Measurements from ENCODE around the gene PDE6D.

The PDE6D gene

DNA sequence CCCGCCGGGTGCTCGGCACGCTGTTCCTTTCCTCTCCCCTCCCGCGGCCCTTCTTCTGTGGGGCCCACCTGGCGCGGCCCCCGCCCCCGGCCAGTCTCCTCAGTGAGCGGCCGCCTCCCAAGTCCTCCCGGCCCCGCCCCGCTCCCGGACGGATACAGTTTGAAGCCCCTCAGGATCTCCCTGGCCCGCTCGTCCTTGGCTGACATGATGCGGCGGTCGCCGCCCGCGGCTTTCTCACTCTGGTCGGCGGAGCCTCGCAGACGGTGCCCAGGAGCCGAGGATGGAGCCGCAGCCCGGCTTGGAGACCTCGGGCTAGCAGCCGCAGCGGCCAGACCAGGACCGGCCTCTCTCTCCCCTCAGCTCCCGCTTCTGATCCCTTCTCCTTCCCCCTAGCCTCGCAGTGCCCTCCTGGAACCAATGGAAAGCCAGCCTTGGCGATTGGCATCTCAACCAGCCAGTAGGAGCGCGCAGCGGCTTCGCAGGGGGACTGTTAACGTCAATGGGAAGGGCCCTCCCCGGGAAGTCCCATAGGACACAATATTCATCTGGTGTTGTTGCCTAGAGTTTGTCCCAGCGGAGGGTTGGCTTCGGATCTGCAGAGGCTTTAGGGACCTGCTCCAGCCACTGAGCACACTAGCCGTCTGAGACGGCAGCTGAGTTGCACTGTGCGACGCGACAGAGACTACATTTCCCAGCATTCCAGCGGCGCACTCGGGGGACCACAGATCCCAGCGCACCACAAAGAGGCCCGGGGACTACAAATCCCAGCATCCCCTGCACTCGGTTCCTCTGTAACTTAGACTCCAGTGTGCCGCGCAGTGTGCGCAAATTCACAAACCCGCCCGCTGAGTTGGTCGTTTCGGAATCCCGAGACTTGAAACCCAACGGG is at the start of gene PDE6D:
Gene PDE6D, minus strand, starts transcription at position 374 of the 889 bp plus-strand sequence. Its CDS starts 168 bp downstream, at position 206.
- peak; percentile 99 for DNase-seq

DNA sequence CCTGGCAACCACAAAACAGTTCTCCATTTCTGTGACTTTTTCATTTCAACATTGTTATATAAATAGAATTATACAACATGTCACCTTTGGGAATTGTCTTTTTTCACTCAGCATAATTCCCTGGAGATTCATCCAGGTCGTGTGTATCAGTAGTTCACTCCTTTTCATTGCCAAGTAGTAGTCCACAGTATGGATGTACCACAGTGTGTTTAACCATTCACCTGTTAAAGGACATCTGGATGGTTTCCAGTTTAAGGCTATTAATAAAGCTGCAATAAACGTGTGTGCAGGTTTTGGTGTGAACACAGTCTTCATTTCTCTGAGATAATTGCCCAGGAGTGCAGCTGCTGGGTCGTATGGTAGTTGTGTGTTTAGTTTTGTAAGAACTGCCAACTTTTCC is 40.8 kb upstream of the PDE6D start:
- DNase-seq, result no peak

DNA sequence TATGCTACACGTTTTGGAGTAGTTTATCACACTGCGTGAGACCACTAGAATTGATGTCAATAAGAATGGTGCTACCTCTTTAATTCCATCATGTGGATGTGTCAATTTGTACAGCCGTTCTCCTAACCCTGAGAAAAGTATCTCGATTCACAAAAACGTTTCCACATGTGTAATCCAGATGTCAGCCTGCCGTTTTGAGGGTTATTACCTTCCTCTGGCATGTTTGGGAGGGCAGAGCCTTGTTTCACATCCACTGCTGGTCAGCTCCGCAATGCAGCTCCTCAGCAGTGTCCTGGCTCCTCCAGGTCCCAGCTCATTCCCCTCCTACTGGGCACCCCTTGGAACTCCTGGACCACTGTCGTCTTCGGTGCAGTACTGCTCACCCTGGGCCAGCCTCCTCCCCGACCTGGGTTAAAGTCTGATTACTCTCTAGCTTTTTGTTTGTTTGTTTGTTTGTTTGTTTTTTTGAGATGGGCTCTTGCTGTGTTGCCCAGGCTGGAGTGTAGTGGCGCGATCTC is 39.8 kb upstream of the PDE6D start:
- DNase-seq, result no peak

DNA sequence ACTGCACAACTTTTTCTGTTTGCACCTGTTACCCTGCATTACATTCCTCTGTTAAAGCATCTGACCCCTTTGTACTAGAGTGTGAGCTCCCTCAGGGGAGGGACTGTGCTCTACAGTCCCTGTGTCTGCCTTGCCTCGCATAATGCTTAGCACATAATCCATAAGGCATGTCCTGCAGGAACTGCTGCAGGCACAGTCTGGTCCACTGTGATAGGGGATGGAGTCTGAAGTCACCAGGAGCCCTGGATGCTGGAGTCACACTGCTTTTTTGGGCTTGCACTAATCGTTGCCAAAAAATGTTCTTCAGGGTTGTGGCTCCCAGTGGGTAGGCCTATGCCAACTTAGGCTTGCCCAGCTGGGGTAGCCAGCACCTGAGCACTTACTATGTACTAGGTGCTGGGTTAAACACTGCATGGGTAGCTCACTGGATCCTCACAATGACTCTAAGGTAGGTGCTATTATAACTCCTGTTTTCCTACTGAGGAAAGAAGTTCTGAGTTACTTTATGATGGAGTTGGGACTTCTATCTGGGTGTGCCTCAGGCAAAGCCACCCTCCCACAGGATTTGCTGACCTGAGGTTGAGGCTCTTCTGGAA is 38.5 kb upstream of the PDE6D start:
- DNase-seq, result no peak

DNA sequence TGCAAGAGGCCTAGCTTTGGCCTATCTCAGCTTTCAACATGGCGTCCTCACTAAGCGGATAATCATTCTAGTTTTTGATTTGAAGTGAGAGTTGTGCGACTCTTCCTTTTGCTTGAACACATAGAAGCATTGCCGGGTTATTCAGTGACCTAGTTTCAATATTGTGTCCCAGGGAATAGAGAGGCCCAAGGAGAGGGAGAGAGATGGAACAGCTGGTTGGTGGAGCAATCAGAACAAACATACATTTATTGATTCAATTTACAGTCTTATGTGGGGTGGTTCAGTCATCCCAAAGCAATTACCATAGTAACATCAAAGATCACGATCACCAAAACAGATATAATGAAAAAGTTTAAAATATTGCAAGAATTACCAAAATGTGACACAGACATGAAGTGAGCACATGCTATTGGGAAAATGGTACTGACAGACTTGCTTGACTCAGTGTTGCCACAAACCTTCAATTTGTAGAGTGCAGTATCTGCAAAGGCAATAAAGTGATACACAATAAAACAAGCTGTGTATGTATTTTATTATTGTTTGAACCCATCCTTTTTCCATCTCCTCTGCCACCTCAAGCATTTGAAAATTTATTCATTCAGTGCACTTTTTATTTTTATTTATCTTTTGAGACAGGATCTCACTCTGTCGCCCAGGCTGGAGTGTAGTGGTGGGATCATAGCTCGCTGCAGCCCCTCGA is 35.4 kb upstream of the PDE6D start:
- no peak for DNase-seq

DNA sequence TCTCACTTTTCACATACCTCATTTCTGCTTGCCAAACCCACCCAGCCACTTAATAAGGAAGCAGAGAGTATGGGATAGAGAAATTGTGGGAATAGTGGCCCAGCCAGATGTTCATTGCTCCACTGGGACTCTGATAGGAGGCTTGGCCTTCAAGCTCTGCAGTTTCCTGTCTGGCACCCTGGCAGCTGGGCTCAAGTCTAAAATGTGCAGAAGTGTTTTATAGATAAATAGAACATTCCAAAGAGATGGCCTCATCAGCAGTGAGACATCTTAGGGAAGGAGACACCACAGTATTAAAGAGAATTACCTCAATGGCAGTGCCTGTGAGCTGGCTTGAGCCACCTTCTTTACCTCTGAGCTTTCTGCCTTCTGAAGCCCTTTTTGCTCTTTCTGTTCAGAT is 29.8 kb upstream of the PDE6D start:
- no peak for DNase-seq

DNA sequence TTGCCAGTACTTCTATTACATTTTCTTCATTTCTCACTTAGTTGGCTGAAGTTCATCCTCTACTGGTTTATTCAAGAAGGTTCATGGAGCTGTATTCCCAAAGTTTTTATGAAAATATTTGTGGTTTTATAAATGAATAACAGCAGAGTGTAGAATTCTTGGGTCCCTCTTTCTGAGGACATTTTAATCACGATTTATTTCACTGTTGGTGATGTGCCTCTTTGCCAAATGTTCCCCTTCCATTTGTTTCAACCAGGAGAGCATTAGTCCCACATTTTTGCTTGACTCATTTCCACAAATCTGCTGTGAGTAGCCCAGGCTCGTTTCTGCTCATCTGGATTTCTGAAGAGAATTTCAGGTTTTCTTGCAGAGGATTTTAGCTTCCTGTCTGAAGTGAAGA is 25.9 kb upstream of the PDE6D start:
- no peak for DNase-seq

DNA sequence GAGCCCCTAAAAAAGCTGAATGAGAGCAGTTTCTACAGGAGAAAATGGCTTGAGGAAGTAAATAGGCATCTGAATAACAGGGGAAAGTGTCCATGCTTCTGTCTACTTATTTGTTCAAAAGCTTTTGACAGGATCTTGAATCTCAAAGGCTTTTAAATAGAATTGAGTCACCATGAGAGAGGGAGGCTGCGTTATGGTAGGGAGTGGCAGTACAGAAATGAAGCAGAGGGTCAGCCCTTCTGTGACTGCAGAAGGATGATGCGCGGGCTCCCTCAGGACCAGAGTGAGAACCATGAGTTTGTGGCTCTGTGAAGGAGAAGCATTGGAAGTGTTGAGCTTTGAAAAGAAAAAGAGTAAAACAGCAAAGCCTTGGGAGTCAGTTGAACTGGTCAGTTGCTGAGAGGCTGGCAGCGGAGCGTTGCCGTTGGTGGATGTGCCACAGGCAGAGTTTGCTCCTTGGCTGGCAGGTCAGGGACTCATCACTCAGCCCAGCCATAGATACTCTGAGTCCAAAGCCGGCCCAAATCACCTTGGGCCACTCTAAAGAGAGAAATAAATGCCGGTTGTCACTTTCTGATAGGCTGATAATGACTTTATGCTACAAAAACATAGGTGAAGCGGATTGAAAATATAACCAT is 22.5 kb upstream of the PDE6D start:
- no peak for DNase-seq

DNA sequence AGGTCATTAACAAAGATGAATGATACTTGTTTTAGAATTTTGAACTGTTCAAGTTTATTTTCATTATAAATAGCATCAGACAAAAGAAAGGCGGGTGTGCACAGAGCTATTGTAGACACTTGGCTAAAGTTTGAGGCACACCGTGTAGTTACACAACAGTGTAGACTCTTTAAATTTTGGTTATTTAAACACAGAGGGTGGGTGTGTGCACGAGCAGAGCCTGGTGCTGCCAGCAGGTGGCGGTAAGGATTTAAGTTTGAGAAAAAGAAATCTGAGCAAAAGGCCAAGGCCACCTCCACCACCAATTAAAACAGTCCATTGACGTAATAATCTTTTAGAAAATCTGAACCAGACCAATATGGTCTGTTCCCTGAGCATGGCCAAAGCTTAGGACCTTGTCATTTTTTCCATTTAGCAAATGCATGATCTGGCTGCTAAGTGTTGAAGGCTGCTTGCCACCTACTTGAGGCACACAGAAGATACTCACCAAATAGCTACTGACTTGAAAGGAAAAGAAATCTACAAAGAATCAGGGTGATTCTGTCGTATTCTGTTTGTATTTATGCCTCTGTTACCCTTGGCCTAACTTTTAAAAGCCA is 19.5 kb upstream of the PDE6D start:
- peak; percentile 75 for DNase-seq

DNA sequence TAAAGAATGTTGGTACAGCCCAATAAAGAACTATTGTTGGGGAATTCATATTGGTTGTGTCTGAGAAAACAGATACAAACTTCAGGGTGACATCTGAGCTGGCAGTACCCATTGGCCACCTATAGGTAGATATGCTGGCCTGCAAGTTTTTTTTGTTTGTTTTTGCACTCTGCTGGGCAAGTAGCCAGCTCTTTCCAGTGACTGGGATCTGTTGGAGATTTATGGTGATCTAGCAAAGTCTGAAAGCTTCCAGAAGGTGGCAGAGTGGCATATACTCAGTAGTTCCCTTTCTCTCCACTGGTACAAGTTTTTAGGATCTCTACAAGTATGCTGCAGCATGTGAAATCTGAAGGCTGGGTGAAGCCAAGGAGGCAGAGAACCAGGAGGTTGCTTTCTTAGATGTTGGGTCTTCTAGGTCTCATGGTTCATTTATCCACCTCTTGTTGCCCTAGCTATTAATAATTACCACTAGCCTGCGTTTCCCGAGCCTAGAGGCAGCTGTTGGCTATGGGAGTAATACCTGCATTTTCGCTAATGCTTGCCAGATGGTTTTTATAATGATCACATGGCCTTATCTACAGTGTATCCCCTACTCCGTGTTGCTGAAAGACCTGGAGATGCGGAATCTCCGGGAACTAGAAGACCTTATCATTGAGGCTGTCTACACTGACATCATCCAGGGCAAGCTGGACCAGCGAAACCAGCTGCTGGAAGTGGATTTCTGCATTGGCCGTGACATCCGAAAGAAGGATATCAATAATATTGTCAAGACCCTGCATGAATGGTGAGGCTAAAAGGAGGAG is 14.6 kb upstream of the PDE6D start:
- no peak for DNase-seq

DNA sequence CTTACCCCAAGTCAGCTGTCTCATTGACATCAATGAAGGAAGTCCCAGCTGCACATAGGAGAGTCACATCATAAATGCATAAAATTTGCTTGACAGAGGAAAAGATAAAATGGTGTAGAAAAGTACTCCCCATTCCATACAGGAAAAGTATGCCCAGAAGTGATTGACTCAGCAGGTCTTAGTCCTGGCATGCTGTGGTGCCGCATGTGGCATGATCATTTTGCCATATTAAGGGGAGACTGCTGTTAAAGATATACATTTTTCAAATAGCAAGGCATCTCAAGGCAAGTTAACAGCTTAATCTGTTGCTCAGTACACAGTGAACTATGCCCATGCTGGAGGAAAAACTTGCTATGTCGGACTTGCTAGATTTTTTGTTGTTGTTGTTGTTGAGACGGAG is 13.3 kb upstream of the PDE6D start:
- no peak for DNase-seq

DNA sequence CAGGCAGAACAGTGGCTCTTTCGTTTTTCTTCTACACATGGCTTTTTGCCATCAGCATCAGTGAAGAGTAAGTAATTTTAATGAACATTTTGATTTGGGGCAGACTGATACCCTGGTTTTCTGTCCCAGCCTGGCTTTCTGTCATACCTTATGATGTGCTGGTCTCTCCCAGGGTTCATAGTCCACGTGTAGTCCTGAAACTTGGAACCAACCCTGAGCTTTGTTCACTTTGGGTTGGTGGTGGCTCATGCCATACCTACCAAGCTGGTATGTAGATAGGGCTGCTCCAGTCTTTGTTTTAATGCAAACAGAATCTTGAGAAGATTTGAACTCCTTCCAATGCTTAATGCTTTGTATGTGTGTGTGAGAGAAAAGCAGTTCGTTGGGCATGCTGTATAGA is 10.0 kb upstream of the PDE6D start:
- DNase-seq, result no peak

DNA sequence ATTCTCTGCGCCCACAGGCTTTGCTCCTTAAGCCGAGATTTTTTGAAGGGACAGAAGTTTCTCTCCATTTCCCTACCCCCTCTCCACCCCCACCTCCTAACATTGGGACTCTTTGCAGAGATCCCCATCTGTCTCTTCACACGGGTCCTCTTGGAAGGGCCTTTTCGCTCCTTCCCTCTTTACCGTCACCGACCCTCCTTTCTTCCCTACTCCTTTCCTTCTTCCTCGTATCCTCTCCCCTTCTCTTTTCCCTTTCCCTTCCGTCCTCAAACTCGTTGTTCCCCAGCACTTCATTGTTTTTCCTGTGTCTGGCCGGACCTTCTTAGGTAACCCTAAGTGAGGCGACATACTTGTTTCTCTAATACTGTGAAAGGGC is 5.8 kb upstream of the PDE6D start:
- DNase-seq, result no peak

DNA sequence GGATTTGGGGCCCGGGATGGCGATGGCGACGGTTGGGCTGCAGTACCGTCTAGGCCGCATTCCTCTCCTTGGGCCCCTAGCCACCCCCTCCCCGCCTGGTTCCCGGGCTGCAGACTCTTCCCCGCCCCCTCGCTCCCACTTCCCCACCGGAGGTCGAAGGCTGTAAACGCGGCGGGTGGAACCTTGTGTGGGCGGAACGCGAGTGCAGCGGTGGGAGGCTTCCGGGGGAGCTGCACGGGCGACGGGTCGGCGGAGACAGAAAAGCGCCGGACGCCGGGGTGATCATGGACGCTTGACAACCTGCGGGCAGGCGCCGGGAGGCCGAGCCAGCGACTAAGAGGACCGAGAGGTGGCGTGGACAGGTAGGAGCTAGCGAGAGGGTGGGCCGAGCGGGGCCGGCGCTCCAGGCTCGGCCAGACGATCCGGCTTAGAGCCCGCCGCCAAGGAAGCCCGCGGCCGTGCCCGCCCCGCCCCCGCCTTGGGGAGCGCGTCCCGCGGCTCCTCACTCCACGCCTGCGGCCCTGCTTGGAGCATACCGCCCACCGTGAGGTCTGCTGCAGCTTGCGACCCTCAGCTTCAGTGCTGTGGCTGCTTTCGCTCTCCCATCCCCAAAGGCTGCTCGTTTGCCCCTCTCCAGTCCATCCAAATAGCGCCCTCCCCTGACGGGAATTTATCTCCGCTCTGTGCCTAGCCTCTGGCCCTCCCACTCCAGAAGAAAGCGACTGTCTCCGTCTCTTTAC is 5.3 kb upstream of the PDE6D start, which contains the start of gene COPS7B:
Gene COPS7B, plus strand, starts transcription at position 269 of the 740 bp plus-strand sequence. CDS start 2,126 bp downstream, outside the sequence.
- peak; percentile 94 for DNase-seq

DNA sequence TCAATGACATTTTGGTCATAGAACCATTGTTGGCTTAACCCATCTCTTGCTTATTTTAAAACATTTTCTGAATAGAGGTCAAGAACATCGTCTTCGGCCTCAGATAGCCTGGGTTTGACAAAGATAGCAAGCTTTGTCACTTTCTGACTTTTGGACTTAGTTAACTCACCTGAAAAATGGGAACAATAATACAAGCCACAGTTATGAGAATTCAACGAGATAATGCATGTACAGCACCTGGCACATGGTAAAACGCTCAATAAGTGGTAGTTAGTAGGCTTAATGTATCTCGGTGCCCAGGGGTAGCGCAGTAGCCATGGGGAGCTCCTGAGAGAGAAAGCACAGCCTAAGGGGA is 4.7 kb upstream of the PDE6D start:
- no peak for DNase-seq

DNA sequence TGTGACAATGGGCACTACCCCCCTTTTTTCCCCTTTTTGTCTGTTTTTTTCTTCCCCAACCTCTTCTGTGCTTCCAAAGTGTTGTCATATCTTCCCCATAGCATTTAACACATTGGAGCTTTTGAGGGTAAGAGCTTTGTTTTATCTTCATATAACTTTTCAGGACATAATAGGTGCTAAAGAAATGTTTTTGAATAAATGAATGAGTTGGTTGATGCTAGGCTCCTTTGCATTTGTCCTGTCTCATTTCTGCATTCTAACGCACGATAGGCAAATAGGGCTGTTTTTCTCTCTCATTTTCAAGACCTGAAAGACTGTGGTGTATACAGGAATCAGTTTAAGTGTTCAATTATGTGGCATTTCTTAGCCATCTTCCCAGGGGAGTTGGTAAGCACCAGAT is 4.3 kb upstream of the PDE6D start:
- no peak for DNase-seq

DNA sequence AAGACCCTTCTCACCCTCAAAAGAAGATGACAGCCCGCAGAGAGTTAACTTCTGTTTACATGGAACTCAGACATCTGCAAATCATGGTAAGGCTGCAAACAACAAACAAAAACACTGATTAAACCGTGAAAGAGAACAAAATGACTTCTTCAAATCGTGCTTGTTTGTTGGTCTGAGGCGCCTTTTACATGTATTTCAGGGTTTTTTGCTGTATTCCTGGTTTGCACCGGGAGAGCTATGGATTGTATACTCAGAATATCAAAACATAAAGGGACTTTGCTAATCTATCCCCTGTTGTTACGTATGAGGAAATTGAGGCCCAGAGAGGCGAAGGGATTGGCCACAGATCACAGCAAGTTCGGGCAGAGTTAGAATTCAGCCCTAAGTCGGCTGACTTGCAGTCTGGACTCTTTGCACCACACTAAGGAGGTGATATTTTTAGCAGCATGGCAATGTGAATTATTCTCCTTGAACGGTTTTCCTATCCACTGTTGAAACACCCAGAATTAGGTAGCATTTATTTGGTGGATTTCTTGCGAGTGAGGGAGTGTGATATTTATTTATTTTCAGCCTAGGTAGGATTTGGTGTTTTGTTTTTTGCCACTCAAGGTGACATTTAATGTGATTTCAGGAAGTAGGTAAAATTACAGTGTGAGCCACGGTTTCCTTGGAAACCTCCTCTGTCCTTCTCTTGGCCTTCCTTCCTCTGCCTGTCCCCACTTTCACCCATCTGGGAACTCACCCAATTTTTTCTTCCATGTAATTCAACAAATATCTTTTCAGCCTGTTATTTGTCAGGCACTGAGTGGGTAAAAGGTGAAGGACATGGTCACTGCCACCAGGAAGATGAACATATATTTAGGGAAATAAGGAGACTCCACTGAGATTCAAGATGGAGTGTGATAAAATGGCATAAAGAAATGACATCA is 980 bp upstream of the PDE6D start:
- peak; percentile 68 for DNase-seq

DNA sequence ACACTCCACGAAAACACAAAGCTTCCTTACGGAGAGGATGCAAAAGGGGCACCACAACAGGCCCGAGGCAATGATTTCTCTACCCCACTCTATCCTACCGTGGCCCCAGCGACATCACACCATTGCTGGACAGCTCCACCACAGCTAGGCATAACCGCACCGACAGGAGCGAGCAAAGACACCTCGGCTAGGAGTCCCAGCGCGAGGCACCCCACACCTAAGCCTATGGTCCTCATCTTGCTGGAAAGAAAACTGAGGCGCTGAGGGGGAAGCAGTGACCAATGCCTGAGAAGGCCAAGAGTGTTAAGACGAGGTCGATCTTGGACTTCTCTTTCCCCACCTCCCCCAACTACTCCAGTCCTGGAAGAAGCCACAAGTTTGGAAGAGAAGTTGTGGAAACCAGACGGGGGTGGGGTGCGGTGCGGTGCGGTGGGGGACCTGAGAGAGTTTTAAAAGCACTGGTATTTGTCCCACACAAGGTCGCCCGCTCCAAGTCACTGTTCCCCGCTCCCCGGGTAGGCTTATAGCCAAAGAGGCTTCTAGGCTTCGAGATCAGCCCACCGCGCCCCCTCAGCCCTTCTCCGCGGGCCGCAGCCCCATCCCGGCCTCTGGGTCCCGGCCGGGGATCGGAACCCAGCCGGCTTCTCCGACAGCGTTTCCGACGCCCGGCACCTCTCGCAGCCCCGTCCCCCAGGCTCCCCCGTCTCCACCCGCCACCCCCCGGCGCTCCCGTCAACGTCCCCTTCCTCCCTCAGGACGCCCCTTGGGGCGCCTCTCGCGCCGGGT is 766 bp downstream of the PDE6D start:
- DNase-seq, result no peak

Data from activated effector memory CD4-positive, alpha-beta T cell treated with anti-CD3 and anti-CD28 coated beads, Interleukin-2, amount 50 U/mL, for 16 hours (primary cell).